ENCODE measurements around the gene GALNT15.

Gene GALNT15

DNA sequence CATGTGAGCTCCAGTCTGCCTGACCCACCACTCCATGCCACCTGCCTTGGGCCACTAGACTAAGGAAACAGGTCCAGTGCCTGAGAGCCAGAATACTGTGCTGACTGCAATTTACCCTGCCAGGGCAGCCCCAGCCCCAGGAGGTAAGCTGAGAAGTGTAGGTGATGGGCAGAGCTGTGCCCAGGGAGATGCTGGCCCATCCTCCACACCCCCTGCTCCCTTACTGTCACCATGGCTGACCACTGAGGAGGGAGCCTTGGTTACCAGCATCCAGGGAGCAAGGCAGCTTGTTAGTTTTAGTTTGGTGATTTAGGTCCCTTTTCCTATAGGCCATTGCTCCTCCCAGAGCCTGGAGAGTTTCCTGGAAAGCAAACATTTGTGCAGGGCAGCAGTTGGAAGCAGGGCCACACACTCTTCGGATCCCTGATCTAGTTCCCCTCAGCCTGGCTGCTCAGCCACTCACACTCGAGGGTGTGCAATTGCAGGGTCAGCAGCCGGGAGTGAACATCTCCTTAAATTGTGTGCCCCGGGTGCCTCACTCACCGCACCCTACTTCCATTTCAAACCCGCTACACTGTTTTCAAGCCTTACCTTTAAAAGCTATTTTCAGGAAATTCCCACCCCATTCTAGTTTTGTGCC, 2.0 kb downstream of the GALNT15 start:
- H3K4me3 Mint-ChIP-seq: no peak overlapping the region
- no peaks in the 10 kb centered on the region for H3K9me3 Mint-ChIP-seq
- TF ChIP-seq CTCF (IDR thresholded peaks at IDR 0.05; ENCODE audit: unreplicated experiment in 3 of 3): no peak
- H3K4me1 Mint-ChIP-seq: peaks cover 15% of the 10 kb centered on the region
- no peak overlapping the region for H3K27ac Mint-ChIP-seq
- H3K36me3 Mint-ChIP-seq (ENCODE audit: low read depth): no peaks in the 10 kb centered on the region
- H3K27me3 Mint-ChIP-seq (ENCODE audit: low read depth): peaks cover 36% of the 10 kb centered on the region

GRCh38 chr3:16177382-16177781, 2.9 kb downstream of the GALNT15 start:
- TF ChIP-seq CTCF (IDR thresholded peaks at IDR 0.05; ENCODE audit: unreplicated experiment in 3 of 3): no peak
- no peak overlapping the region for H3K4me3 Mint-ChIP-seq
- H3K9me3 Mint-ChIP-seq: no peaks in the 10 kb centered on the region
- H3K27me3 Mint-ChIP-seq (ENCODE audit: low read depth): peaks cover 36% of the 10 kb centered on the region
- peaks cover 15% of the 10 kb centered on the region for H3K4me1 Mint-ChIP-seq
- H3K27ac Mint-ChIP-seq: no peak overlapping the region
- no peaks in the 10 kb centered on the region for H3K36me3 Mint-ChIP-seq (ENCODE audit: low read depth)

DNA sequence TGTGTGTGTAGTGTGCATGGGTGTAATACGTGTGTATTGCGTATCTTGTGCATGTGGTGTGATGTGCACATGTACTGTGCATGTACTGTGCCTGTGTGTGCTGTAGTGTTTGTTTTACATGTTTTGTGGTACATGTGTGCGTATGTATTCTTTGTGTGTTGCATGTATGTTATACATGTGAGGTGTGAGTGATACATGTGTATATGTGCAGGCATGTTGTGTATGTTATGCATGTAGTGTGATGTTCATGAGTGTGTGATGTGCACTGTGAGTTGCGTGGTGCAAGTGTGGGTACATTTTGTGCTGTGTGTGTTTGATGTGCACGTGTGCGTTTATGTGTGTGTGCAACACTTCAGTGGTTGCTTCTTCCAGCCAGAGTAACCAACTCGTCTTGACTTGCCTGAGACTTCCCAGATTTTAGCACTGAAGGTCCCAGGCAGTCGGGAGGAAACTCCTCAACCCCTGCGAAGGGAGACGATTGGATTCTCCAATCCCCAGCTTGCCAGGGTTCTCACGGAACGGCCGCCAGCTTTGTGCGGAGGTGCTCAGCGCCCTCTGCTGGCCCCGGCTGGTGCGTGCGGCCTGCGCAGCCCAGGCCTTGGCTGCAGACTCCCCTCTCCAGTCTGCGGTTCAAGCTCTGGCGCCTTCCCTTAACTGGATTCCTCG, 3.6 kb downstream of the GALNT15 start:
- no peak overlapping the region for H3K27ac Mint-ChIP-seq

GRCh38 chr3:16178628-16178988, 4.1 kb downstream of the GALNT15 start:
- H3K4me1 Mint-ChIP-seq: peaks cover 15% of the 10 kb centered on the region
- H3K36me3 Mint-ChIP-seq (ENCODE audit: low read depth): no peaks in the 10 kb centered on the region
- no peak overlapping the region for H3K27ac Mint-ChIP-seq
- H3K9me3 Mint-ChIP-seq: no peaks in the 10 kb centered on the region
- H3K27me3 Mint-ChIP-seq (ENCODE audit: low read depth): peaks cover 43% of the 10 kb centered on the region
- no peak overlapping the region for H3K4me3 Mint-ChIP-seq
- no peak for TF ChIP-seq CTCF (IDR thresholded peaks at IDR 0.05; ENCODE audit: unreplicated experiment in 3 of 3)

More for the DNA sequence above, 3.6 kb downstream of the GALNT15 start:
- peaks cover 15% of the 10 kb centered on the region for H3K4me1 Mint-ChIP-seq
- H3K27me3 Mint-ChIP-seq (ENCODE audit: low read depth): peaks cover 38% of the 10 kb centered on the region
- H3K36me3 Mint-ChIP-seq (ENCODE audit: low read depth): no peaks in the 10 kb centered on the region
- H3K9me3 Mint-ChIP-seq: no peaks in the 10 kb centered on the region
- H3K4me3 Mint-ChIP-seq: no peak overlapping the region
- TF ChIP-seq CTCF (IDR thresholded peaks at IDR 0.05; ENCODE audit: unreplicated experiment in 3 of 3): peak; percentile 95 to 97 (median 96)

GRCh38 chr3:16179261-16179660, 4.8 kb downstream of the GALNT15 start:
- no peak for TF ChIP-seq CTCF (IDR thresholded peaks at IDR 0.05; ENCODE audit: unreplicated experiment in 3 of 3)

More at GRCh38 chr3:16179261-16179660, 4.8 kb downstream of the GALNT15 start:
- Mint-ChIP-seq H3K4me1 (peaks cover 9% of the 10 kb centered on the region), H3K9me3 (no peaks in the 10 kb centered on the region), H3K27me3 (ENCODE audit: low read depth) (peaks cover 46% of the 10 kb centered on the region), H3K36me3 (ENCODE audit: low read depth) (no peaks in the 10 kb centered on the region), H3K27ac (no peak overlapping the region), H3K4me3 (no peak overlapping the region)

Data from nephron (organoid).